HG02623 (cell line): ENCODE data around the gene APLNR.

Experiments
- ATAC-seq: cut with Tn5 transposase; IDR thresholded peaks from one replicate; pipeline ENCODE4 v1.9.1; 2021; ENCODE audit warnings: moderate library complexity; ENCODE audit not compliant: unreplicated experiment

APLNR gene

GRCh38 chr11:57251491-57252104, 14.5 kb upstream of the APLNR start:
- ATAC-seq, result no peak

GRCh38 chr11:57251037-57251436, 14.0 kb upstream of the APLNR start:
- no peak for ATAC-seq

GRCh38 chr11:57249384-57250319, 12.6 kb upstream of the APLNR start:
- peak; percentile 55 for ATAC-seq

- no peak for ATAC-seq
These were observed 11.8 kb upstream of the APLNR start for GRCh38 chr11:57248780-57249383.

- ATAC-seq, result no peak
These were observed 7.9 kb upstream of the APLNR start for GRCh38 chr11:57244911-57245310.

GRCh38 chr11:57241353-57241972, 4.4 kb upstream of the APLNR start:
- ATAC-seq, result no peak

GRCh38 chr11:57240757-57241156, 3.7 kb upstream of the APLNR start:
- no peak for ATAC-seq

GRCh38 chr11:57240007-57240406, 3.0 kb upstream of the APLNR start:
- ATAC-seq, result no peak

- no peak for ATAC-seq
These were observed 2.3 kb upstream of the APLNR start for GRCh38 chr11:57239348-57239747.

GRCh38 chr11:57235761-57236703, 1.0 kb downstream of the APLNR start:
- ATAC-seq, result no peak

GRCh38 chr11:57233702-57234101, 3.3 kb downstream of the APLNR start:
- ATAC-seq, result no peak

- no peak for ATAC-seq
These were observed 5.4 kb downstream of the APLNR start for GRCh38 chr11:57231539-57232253.

GRCh38 chr11:57230791-57231538, 6.1 kb downstream of the APLNR start:
- ATAC-seq, result no peak

GRCh38 chr11:57230316-57230715, 6.7 kb downstream of the APLNR start:
- ATAC-seq, result no peak

GRCh38 chr11:57228600-57228999, 8.4 kb downstream of the APLNR start:
- ATAC-seq, result no peak

- no peak for ATAC-seq
These were observed 12.5 kb downstream of the APLNR start for GRCh38 chr11:57224537-57224936.

- ATAC-seq, result no peak
These were observed 12.9 kb downstream of the APLNR start for GRCh38 chr11:57224128-57224527.

GRCh38 chr11:57223601-57224000, 13.4 kb downstream of the APLNR start:
- no peak for ATAC-seq

- no peak for ATAC-seq
These were observed 14.8 kb downstream of the APLNR start for GRCh38 chr11:57222239-57222638.
